ENCODE measurements around the gene ADCK2.

GRCh38 chr7:140686921-140687320, 14.2 kb downstream of the ADCK2 start:
- TF ChIP-seq CTCF (IDR thresholded peaks at IDR 0.05; ENCODE audit: low read depth, low read length) (no peak), EZH2phosphoT487 (IDR thresholded peaks at IDR 0.05; ENCODE audit: low read depth) (no peak)

Measured in OCI-LY3 (cell line).